22Rv1 (cell line): ENCODE measurements around the gene ARHGAP21.
"Not testable (repeated sequence)": the region's sequence is repeated elsewhere in the genome, so short reads cannot be mapped to it uniquely, and the experiment has no call there.

Source experiments
- ZFX ChIP-seq: fragments of 450-650 bp; IDR thresholded peaks from 2 replicates; pipeline ENCODE4 v1.6.1; 2017; ENCODE audit warnings: antibody characterized with exemption, borderline replicate concordance
- TF ChIP-seq, protein P1 (sequence below): fragments of 450-650 bp; IDR thresholded peaks from 2 replicates; pipeline ENCODE4 v1.5.1; 2017; ENCODE audit warnings: mild to moderate bottlenecking

DNA sequence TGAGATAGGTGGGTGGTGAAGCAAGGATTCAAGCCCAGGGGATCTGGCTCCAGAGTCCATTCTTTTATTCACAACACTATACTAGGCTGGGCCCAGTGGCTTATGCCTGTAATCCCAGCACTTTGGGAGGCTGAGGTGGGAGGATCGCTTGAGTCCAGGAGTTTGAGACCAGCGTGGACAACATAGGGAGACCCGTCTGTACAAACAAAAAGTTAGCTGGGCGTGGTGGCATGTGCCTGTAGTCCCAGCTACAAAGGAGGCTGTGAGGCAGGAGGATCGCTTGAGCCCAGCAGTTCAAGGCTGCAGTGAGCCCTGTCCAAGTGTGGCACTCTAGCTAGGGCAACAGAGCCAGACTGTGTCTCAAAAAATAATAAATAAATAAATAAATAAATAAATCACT, 2.3 kb upstream of the ARHGAP21 start:
- TF ChIP-seq, protein P1, sequence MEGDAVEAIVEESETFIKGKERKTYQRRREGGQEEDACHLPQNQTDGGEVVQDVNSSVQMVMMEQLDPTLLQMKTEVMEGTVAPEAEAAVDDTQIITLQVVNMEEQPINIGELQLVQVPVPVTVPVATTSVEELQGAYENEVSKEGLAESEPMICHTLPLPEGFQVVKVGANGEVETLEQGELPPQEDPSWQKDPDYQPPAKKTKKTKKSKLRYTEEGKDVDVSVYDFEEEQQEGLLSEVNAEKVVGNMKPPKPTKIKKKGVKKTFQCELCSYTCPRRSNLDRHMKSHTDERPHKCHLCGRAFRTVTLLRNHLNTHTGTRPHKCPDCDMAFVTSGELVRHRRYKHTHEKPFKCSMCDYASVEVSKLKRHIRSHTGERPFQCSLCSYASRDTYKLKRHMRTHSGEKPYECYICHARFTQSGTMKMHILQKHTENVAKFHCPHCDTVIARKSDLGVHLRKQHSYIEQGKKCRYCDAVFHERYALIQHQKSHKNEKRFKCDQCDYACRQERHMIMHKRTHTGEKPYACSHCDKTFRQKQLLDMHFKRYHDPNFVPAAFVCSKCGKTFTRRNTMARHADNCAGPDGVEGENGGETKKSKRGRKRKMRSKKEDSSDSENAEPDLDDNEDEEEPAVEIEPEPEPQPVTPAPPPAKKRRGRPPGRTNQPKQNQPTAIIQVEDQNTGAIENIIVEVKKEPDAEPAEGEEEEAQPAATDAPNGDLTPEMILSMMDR: not testable (repeated sequence)
- not testable (repeated sequence) for TF ChIP-seq ZFX
